Measurements from ENCODE around the gene SLC6A6.

The SLC6A6 gene

DNA sequence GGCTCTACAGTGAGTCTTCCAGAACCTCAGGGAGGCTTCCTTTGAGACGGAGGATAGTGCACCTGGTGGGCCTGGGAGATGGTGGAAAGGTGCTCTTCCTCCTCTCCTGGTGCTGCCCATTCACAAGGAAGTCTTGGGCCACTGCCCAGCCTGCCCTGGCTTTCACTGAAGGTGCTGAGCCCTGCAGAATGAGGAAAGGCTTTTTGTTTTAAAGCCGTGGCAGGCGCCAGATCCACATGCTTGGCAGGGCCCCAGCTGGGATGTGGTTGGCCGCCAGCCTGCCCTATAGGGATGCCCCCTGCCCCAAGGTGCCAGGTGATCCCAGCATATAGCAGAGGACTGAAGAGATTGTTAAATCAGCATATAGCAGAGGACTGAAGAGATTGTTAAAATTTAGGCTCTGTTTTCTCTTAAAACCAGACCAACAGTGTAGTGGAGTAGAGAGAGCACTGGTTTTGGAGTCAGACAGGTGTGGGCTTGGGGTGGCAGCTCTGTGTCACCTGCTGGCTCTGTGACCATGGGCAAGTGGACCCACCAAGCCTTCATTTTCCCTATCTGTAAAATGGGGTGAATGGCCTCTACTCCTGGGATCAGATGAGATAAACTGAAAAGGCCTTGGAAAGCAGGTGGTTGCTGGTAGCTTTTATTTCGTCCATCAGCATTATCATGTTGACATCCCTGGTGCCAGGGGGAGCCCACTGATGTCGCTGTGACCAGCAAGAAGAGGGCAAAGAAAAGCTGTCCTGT lies 53.3 kb downstream of the SLC6A6 start:
- no peak for DNase-seq

DNA sequence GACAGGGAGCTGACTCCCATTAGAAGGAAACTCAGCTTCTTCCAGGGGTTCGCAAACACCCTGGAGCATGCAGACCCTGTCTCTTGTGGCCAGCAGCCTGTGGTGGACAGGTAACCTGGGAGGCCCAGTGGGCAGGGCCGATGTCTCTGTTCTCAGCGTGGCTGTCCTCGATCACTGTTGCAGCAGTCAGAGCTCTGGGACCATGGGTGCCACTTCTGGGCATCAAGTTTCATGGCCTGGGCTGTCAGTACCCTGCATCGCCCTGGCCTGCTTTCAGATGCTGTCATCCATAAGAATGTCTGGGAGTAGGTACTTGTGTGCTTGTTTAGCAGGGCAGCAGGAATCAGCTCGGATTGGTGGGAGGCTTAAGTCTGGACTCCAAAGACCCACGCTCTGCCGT lies 54.4 kb downstream of the SLC6A6 start:
- no peak for DNase-seq

DNA sequence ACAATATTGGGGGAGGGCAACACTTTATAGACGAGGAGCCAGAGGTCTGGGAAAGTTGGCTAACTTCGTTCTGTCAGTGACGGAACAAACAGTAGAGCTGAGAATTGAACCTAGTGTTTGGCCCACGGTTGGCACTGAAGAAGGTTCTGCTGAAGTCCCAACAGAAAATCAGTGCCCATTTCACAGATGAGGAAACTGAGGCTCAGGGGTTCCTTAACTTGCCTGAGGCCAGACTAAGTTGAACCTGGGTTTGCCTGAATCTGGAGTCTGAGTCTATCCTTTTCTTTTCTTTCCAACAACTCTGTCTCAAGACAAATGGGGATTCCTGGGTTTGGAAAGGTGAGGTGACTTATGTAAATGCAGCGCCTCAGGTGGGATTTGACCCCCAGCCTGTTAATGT lies 55.1 kb downstream of the SLC6A6 start:
- no peak for DNase-seq

DNA sequence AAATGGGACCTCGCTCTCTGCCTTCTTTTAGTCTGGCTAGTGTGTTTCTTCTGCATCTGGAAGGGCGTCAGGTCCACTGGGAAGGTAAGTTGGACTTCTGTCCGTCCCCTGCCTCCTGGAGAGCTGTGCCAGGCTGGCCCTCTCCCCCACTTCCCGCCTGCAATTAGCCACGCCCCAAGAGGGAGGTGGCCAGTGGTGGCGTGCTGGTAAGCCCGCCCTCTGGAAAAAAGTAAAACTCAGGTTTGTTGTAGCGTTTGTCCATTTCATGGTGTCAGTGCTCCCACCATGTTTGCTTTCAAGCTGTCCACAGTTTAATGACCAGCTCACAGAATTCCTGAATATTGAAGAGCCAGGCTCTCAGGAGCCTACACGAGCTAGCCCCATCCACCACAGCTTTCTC lies 55.6 kb downstream of the SLC6A6 start:
- DNase-seq = no peak

DNA sequence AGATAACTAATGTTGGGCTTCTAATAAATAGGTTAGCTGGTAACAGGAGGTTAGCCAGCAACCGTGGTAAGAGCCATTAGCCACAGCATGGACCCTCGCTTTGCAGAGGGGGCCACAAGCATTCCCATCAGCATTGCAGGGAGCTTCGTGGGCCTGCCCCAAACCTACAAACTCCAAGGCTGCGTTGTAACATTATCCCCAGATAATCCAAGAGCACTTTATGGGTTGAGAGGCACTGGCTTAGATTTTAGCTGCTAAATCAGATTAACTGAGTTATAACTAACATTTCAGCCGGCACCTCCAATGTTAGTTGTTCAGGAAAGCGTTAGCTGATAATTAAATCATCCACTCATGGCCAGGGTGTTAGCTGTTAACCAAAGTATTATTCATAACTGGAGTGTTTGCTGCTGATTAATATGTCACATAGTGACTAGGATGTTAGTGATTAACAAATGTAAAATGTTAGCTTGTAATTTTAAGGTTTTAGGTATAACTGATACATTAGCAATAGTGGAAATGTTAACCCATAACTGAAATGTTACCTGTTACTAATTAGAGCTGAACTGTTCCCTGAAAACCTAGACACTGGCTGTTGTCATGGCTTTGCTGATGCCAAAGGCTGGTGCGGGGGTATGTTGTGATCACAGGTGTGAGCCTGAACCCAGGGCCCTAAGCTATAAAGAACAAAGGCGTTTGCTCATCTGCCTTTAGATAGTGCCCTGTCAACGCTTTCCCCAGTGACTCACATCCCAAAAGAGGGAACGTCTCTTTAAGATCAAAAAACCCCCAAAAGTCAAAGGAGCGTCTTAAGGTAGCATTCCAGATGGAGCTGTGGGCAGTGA lies 56.2 kb downstream of the SLC6A6 start:
- no peak for DNase-seq

DNA sequence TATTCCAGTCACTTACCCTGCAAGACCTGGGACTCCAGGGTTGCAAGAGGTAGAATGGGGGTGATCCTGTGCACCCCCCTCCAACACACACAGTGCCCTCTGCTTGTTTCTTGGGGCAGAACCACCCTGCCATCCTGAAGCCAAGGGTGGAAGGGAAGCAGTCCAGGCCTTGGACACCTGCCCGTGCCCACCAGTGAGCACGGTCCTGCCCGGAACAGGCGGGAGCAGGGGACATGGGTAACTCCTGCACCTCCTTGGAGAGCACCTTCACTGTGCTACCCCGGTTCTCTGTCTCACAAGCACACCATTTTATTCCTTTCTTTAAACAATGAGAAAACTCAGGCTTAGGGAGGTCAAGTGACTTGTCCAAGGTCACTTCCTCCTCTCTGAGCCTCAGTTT lies 57.0 kb downstream of the SLC6A6 start:
- no peak for DNase-seq

DNA sequence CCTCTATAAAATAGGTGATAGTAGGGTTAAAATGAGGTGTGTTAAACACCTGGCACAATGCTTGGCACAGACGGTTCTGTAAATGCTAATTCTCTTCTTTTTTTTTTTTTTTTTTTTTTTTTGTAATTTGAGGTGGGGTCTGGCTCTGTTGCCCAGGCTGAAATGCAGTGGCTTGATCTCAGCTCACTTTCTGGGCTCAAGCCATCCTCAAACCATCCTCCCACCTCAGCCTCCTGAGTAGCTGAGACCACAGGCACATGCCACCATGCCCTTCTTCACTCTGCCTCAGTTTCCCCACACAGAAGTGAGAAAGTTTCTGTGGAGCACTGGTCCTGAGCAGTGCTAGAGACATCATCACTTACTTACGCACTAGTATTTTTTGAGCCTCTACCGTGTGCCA lies 57.4 kb downstream of the SLC6A6 start:
- DNase-seq = no peak

DNA sequence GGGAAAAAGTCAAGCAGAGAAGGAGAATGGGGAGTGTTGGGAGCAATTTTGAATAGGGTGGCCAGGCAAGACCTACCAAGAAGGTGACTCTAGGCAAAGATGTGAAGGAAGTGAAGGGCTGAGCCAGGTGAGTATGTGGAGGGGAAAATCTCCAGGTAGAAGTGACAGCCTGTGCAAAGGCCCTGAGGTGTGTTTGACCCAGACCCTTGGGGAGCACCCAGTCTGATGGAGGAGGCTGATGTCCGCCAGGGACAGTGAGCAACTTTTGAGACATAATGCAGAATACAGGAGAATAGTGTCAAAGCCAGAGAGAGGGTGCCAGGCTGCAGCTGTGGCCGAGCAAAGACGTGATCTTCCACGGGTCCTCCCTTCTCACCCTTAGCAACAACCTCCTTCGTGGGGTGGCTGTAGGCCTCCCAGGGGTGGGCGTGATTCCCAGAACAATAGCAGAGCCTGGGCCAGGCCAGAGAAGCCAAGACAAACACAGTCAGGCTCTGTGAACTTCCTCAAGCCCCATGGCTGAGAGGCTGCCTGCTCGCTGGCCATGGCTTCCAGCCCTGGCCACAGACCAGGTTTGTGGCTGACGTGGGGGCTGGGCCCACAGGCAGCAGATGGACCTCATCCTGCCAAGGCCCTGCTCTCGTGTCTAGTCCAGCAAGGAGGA lies 58.1 kb downstream of the SLC6A6 start:
- no peak for DNase-seq

DNA sequence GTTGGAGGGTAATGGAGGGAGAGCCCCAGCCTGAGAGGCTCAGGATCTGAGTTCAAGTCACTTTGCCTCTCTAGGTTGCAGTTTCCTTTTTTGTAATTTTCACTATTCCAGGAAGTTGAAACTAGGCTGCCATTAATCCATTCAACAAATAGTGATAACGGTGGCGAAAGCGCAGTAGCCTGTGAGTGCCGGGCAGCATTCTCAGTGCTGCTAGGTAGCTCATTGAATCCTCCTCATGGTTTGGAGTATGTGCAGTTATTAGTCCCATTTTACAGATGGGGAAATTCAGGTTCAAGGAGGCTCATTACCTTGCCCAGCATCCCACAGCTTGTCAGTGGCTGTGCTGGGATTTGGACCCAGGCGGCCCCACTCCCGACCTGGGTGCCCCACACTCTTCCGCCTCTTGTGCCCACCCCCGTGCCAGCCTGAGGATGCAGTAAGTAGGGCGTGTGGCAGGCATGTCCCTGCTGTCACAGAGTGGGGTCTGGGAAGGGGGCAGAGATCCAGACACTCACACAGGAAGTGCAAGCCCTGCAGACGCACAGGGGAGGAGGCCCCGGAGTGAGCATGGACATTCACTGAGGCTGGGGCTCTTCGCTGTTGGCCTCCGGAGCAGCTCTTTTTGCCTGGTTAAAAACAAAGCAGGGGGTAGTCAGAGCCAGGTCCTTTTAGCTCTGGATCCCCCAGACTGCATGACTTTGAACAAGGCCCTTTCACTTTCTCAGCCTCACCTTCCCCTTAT lies 58.8 kb downstream of the SLC6A6 start:
- no peak for DNase-seq

DNA sequence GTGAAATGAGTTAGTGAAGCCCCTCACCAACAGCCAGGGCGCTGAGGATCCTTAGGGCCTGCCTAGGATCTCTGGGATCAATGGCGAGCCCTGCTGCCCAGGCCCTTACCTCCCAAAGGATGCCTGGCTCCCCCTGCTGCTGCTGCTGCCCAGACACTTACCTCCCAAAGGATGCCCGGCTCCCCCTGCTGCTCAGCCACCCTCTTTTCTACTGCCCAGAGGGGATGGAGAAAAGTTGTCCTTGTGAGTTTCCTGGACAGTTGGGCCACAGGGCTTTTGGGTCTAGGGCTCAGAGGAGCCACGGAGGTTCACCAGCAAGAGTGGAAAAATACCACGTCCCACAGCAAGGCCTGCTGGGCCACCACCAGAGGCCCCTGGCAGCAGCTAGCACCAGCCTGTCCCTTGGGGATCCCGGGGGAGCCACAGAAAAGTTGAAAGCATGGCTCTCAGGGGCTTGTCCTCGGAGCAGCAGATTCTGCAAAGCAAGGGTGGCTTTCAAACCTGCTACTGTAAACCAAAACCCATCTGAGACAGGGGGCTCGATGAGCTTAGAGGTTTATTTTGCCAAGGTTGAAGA lies 59.4 kb downstream of the SLC6A6 start:
- DNase-seq = no peak

DNA sequence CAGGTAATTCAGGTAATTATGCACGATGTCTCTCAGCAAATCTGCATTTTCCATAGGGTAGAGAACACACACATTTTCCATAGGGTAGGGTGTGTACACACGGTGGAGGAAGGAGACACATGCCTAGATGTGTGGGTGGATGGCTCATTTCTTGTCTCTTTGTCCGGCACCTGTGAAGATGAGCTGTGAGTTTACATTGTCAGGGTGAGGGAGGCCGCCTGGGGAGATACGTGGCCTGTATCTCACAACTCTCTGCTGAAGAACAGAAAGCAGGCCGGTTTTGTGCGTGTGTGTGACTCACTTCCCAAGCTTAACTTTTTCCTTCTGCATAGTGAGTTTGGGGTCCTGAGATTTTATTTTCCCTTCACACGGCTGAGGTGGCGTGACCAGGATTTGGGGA lies 60.3 kb downstream of the SLC6A6 start:
- DNase-seq = no peak

DNA sequence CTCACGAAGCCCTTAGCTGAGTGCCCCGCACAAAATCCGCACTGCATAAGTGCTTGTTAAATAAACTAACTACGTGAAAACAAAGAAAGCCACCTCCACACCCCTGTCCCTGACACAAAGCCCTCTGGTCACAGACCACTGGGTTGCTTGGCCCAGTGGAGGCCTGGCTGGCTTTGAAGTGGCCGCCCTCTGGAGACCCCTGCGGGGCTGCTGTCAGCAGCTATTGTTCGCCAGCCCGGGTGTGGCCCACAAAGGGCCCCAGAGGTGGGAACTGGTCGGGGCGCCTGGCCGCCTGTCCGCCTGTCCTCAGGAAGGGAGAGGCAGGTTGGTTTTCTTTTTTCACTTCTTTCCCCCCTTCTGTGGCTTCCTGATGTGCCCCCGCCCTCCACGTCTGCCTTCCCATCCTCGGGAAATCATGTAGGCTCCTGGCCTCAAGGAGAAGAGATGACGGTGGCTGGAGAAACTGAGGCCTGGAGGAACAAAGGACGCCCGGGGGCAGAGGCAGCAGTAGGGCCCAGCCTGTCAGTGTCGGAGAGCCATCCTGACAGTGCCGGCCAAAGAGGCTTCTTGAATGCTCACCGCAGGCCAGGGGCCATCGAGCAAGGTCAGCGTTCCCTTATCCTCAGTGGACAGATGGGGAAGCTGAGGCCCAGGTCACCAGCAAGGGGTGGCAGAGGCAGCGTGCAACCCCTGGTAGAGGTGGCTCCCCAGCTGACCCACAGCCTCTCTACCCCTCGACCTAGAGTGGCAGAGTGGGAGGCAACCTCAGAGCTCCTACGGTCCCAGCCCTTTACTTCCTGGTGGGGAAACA lies 61.1 kb downstream of the SLC6A6 start:
- no peak for DNase-seq

DNA sequence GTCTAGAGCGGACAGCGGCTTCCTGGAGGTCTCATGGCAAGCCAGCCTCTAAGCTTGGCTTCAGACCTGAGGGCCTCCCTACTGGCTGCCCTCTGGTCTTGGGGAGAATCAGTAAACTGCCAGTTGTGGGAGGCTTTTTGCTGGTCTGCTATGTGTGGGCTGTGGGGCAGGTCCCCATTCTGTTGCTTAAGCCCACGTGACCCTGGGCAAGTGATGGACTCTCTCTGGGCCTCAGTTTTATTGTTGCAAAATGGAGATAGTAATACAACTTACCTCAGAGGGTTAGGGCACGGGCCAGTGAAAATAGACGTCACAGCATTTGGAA lies 61.7 kb downstream of the SLC6A6 start:
- DNase-seq = no peak

DNA sequence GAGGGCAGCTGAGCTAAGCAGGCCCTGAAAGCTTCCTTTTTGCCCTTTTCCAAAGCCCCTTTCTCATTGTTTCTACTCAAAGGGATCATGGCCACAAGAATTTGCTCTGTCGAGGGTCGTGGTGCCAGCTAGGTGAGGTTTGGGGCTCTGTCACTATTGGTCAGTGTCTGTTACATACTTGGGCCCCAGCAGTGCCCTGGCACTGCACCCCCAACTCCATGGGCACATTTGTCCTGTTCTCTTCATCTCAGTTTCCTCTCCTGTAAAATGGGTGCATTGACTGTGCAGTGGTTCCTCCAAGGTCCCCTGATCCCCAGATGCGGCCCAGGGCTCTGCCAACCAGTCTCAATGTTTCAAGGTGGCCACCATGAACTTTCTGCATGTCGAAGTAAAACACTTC lies 62.1 kb downstream of the SLC6A6 start:
- DNase-seq = no peak

DNA sequence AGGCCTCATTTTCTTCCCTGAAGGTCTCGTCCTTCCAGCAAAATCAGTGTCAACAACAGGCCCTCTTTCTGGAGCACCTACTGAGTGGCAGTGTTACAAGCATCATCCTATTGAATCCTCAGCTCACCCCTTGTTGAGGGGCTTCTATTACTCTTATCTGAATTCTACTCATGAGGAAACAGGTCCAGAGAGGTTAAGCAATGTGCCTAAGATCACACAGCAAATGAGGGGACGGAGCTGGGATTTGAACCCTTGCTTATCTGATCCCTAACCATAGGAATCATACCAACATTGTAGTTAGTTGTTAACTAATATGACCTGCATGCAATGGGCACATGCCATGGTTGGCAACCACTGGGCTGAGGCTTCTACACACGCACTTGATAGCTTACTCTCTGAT lies 63.0 kb downstream of the SLC6A6 start:
- no peak for DNase-seq

DNA sequence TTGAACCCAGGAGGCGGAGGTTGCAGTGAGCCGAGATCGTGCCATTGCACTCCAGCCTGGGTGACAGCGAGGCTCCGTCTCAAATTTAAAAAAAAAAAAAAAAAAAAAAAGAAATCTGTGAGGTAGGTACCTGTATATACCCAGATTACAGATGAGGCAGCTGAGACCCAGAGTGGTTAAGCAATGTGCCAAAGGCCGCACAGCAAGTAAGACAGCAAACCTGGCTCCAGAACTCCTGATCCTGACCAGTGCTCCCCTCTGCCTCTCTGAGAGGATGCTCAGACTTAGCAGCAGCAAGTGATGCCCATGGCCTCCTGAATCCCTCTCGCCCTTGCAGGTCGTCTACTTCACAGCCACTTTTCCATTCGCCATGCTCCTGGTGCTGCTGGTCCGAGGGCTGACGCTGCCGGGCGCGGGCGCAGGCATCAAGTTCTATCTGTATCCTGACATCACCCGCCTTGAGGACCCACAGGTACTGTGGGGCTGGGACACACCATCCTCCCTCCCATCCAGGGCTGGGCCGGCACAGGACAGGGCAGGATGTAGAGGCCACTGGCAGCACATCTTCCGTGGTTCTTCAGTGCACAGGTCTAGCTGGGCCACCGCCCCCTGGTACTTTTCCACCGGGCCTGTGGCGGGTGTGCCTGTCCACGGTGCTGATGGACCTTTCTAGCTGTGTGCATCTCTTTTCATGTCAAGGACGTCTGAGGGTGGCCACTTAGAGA lies 63.9 kb downstream of the SLC6A6 start:
- DNase-seq = no peak

DNA sequence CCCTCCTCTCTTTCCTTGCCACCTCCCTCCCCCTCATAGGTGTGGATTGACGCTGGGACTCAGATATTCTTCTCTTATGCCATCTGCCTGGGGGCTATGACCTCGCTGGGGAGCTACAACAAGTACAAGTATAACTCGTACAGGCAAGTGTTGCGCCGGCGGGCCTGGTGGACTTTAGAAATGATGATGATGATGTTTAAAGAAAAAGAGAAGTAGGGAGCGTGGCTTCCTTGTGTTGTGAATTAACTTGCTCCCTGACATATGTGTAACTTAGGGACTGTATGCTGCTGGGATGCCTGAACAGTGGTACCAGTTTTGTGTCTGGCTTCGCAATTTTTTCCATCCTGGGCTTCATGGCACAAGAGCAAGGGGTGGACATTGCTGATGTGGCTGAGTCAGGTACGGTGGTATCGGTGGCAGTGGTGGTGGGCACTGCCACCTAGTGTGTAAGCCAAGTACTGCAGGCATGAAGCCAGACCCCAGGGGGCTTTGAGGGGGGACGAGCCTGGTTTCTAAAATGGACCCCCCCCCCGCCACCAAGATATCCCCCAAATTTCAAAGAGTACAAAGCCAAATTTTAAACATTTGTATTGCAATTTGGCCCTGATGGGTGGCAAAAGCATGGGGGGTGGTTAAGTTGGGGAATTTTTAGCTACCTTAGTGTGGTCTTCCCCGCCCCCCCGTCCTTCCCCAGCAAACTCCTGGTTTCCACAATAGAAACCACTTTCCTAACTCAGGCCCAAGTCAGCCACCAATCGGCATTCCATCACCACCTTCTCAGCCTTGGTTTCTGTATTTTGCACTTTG lies 65.6 kb downstream of the SLC6A6 start:
- no peak for DNase-seq

DNA sequence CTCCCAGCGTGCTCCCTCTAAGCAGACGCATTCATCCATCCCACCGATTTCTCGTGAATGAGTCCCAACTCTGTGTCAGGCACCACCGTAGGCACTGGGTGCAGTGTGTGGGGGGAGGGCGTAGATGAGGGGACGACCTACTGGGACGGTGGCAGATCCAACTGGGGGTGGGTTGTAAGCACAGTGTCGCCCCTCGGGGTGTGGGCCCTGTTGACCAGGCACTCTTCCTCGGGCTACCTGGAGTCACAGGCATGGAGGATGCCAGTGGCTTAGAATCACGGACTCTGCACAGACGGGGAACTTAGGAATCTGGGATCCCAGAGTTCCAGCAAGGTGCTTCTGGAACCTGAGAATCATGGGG lies 66.2 kb downstream of the SLC6A6 start:
- DNase-seq = no peak

DNA sequence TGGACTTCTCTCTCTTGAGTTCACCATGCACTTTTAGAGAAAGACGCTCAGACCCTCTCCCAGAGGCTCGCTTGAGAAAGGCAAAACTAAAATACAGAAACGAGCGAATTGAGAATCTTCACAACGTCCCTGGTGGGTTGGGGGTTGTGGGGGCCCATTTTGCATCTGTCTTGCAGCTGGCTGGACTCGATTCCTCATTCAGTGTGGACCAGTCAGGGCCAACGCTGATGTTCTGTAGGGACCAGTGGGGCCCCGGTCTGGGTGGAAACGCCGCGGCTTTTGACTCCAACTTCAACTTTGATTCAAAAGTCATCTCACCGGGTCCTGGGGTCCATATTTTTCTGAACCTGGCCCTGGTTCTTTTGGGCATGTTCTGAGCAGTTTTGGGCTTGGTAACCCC lies 68.1 kb downstream of the SLC6A6 start:
- no peak for DNase-seq

DNA sequence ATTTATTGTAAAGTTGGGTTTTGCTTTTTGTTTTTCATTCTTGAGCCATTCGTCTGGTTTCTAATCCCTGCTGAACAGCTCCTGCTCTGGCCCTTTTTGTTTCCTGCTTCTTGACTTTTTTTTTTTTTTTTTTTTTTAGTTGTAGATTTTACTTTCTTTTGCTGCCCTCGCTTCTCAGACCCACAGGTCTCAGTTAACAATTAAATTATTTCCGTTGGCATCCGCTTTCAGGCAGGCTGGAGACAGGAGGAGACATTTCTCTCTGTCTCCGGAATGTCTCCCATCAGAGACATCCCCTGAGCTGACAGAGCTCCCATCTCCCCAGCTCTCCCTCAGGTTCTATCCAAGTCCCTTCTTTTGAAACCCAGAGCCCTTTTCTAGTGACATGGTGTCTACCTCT lies 68.6 kb downstream of the SLC6A6 start:
- no peak for DNase-seq

DNA sequence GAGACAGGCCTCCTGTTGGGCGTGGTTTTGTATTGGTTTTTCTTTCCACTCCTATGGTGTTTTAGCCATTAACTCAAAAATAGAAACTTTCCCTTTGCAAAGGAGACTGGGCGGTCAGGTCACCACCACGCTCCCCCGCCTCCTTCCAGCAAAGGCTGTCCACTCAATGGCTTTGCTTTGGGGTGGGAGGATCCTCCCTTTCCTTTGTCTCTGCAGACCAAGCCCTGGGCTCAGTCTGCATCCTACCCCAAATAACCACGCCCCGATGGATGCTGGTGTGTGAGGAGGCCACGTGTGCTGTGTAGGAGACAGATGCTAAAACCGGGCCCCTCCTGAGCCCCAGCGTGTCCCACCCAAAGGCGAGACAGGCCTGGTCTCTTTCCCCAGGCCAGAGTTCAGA lies 69.3 kb downstream of the SLC6A6 start:
- no peak for DNase-seq

Measured in NCI-H187 (cell line).